A549 (cell line): ENCODE data around the gene NCOA3. TPM values are rescaled to one million over a fixed set of nuclear protein-coding genes. Genes with fewer than 3 reads are reported as not detected.

Source experiments
- ATAC-seq, 2 experiments: fragments of 200-7000 bp in 1 of 2; fragments of >200 bp in 1 of 2; cut with Nextera tagmentation in 1 of 2; cut with Tn5 transposase in 1 of 2; 3 replicates each; pipeline versions ENCODE4 v1.8.0 to v1.9.1; 2018 to 2020; ENCODE audit warnings: mild to moderate bottlenecking in 1 of 2, moderate library complexity in 1 of 2
- CTCF ChIA-PET: fragments of 300-600 bp; sonication (Branson Sonifier 250); formaldehyde crosslinking; extraction: SDS; loops from one replicate; lab custom pipeline; 2021; ENCODE audit warnings: antibody characterized with exemption, inconsistent platforms; lab: Yijun Ruan, JAX
- POLR2A ChIA-PET: fragments of 350-600 bp; formaldehyde crosslinking; extraction: SDS; loops from one replicate; lab custom pipeline; 2021; ENCODE audit warnings: antibody characterized with exemption, inconsistent platforms; lab: Yijun Ruan, JAX
- DNase-seq, 2 experiments: peaks; one replicate each; pipeline versions ENCODE4 v3.0.0 to v3.0.0-alpha.2; 2011 to 2016; ENCODE audit warnings: low read depth in 1 of 2, low spot score in 1 of 2
- FAIRE-seq: peaks from 2 replicates; lab custom pipeline; 2011; peaks lifted over from hg19 to GRCh38; lab: Jason Lieb, UNC
- H3K27ac ChIP-seq, 2 experiments: fragments of >200 bp; sonication (Bioruptor Twin); formaldehyde crosslinking; 3 replicates each; pipeline ENCODE4 v1.5.1; 2016 to 2017
- H3K4me1 ChIP-seq: fragments of >200 bp; sonication (Bioruptor Twin); formaldehyde crosslinking; 3 replicates; pipeline ENCODE4 v1.6.1; 2016
- H3K4me2 ChIP-seq: fragments of >200 bp; sonication (Bioruptor Twin); formaldehyde crosslinking; 3 replicates; pipeline ENCODE4 v1.6.1; 2016
- H3K4me3 ChIP-seq: fragments of >200 bp; sonication (Bioruptor Twin); formaldehyde crosslinking; 3 replicates; pipeline ENCODE4 v1.5.1; 2016
- H3K9me3 ChIP-seq: fragments of >200 bp; sonication (Bioruptor Twin); formaldehyde crosslinking; 3 replicates; pipeline ENCODE4 v1.6.1; 2016
- ATOH8 ChIP-seq: fragments of 250-450 bp; sonication (Bioruptor Pico); IDR thresholded peaks from 2 replicates; pipeline ENCODE4 v1.5.0; 2020; ENCODE audit warnings: low read depth, mild to moderate bottlenecking, moderate library complexity
- CBX2 ChIP-seq: fragments of 200-600 bp; sonication (generic); IDR thresholded peaks from 2 replicates; pipeline ENCODE4 v1.6.1; 2016; ENCODE audit warnings: low read depth, mild to moderate bottlenecking, borderline replicate concordance
- HES2 ChIP-seq: fragments of >200 bp; sonication (Bioruptor Twin); formaldehyde crosslinking; IDR thresholded peaks from 2 replicates; pipeline ENCODE4 v1.6.1; 2016
- HEYL ChIP-seq: fragments of 250-450 bp; sonication (Bioruptor Pico); IDR thresholded peaks from 2 replicates; pipeline ENCODE4 v1.8.0; 2021; ENCODE audit warnings: mild to moderate bottlenecking, moderate library complexity
- HMGXB4 ChIP-seq: fragments of 250-450 bp; sonication (Bioruptor Pico); IDR thresholded peaks from 2 replicates; pipeline ENCODE4 v1.5.0; 2021; ENCODE audit warnings: mild to moderate bottlenecking, moderate library complexity, borderline replicate concordance
- JUN ChIP-seq, 2 experiments: fragments of >200 bp; sonication (Bioruptor Twin); formaldehyde crosslinking; IDR thresholded peaks; 2 replicates in 1 of 2; 3 replicates in 1 of 2; pipeline ENCODE4 v1.6.1; 2016 to 2017
- KDM5A ChIP-seq: fragments of 200-600 bp; sonication (generic); IDR thresholded peaks from 2 replicates; pipeline ENCODE4 v1.6.1; 2016; ENCODE audit warnings: antibody characterized with exemption, mild to moderate bottlenecking
- MAFK ChIP-seq: fragments of 450-650 bp; IDR thresholded peaks from 2 replicates; pipeline ENCODE4 v1.6.1; 2014; ENCODE audit not compliant: partially characterized antibody
- RARB ChIP-seq: fragments of 250-450 bp; sonication (Bioruptor Pico); IDR thresholded peaks from 2 replicates; pipeline ENCODE4 v1.8.0; 2021; ENCODE audit warnings: mild to moderate bottlenecking, moderate library complexity
- REST ChIP-seq: fragments of 200-600 bp; sonication (generic); IDR thresholded peaks from 2 replicates; pipeline ENCODE4 v1.6.1; 2016; ENCODE audit warnings: antibody characterized with exemption, mild to moderate bottlenecking, moderate library complexity
- RNF2 ChIP-seq: fragments of 200-600 bp; sonication (generic); IDR thresholded peaks from 2 replicates; pipeline ENCODE4 v1.6.1; 2016; ENCODE audit warnings: low read depth, mild to moderate bottlenecking, antibody characterized with exemption, moderate library complexity, borderline replicate concordance
- SREBF2 ChIP-seq: fragments of 450-650 bp; IDR thresholded peaks from 2 replicates; pipeline ENCODE4 v1.6.1; 2014; ENCODE audit warnings: mild to moderate bottlenecking, moderate library complexity
- TFCP2L1 ChIP-seq: fragments of 250-450 bp; sonication (Bioruptor Pico); IDR thresholded peaks from 2 replicates; pipeline ENCODE4 v1.5.0; 2021; ENCODE audit warnings: mild to moderate bottlenecking
- ZC3H11A ChIP-seq: fragments of 450-650 bp; IDR thresholded peaks from 2 replicates; pipeline ENCODE4 v1.6.1; 2014; ENCODE audit warnings: antibody characterized with exemption, mild to moderate bottlenecking
- ZFP36 ChIP-seq: fragments of 450-650 bp; IDR thresholded peaks from 2 replicates; pipeline ENCODE4 v1.6.1; 2014; ENCODE audit warnings: borderline replicate concordance; ENCODE audit not compliant: partially characterized antibody
- ZNF302 ChIP-seq: fragments of 250-450 bp; sonication (Bioruptor Pico); IDR thresholded peaks from 2 replicates; pipeline ENCODE4 v1.9.0; 2021; ENCODE audit warnings: inconsistent platforms, mild to moderate bottlenecking, moderate library complexity
- WGBS: methylation state at CpG from one replicate; pipeline ENCODE4 v1.1.6; 2017; ENCODE audit errors: missing lambda C conversion rate; 5-methylcytosine and 5-hydroxymethylcytosine counted together
- polyA plus RNA-seq, 4 experiments: library from polyadenylated mRNA; depleted of rRNA in 3 of 4; stranded (reverse); fragments of >200 nt; fragmentation: RNase III in 1 of 4; extraction: RNeasy Plus Mini Kit Qiagen cat#74134 plus additional on column Dnase treatment in 1 of 4; gene quantifications; 2 replicates in 3 of 4; 3 replicates in 1 of 4; pipeline ENCODE4 v1.2.3, GENCODE V29; 2011 to 2017

NCOA3 gene
- polyA plus RNA-seq, 2 of the 4 experiments (the other 2 are of a cell fraction): 42.9 to 136 TPM

- 97% methylated on average over 6 of the region's 6 CpGs for WGBS
- ChIA-PET CTCF (interaction anchor here (0.8 to 1.8 kb wide), 5 partner anchors 9 to 296 kb away, joined by 3 to 5 read pairs (median 4); no protein-coding TSS in a partner anchor), POLR2A (interaction anchor here (1.2 to 1.4 kb wide), 2 partner anchors 8 to 67 kb away, joined by 6 to 7 read pairs; partner anchors contain the start of gene NCOA3)
- H3K4me3 ChIP-seq: no peak overlapping the region
- peaks cover 51% of the 10 kb centered on the region for H3K4me1 ChIP-seq
- FAIRE-seq (no peak), ATAC-seq (no peak), DNase-seq (no peak)
- TF ChIP-seq ZC3H11A: no peak
- TF ChIP-seq RARB (CRISPR knock-in tag): no peak
- no peak for TF ChIP-seq HES2
- TF ChIP-seq JUN (IDR thresholded peaks at IDR 0.05): no peak
- H3K9me3 ChIP-seq: peaks cover 7% of the 10 kb centered on the region; the same call in 1 of the 3 replicates
- H3K4me2 ChIP-seq: no peak overlapping the region; the same call in 2 of the 3 replicates
- H3K27ac ChIP-seq: peak overlapping the region in 1 of 2 experiments; percentile 10; a peak in 2 of 6 replicates
Observed at GRCh38 chr20:47568837-47569410, 67.2 kb downstream of the NCOA3 start.

GRCh38 chr20:47571426-47571825 is 69.7 kb downstream of the NCOA3 start:
- H3K4me3 ChIP-seq: no peak overlapping the region
- ATAC-seq: no peak
- H3K4me1 ChIP-seq: peaks cover 57% of the 10 kb centered on the region
- WGBS: 98% methylated on average over 2 of the region's 2 CpGs
- no peak overlapping the region for H3K4me2 ChIP-seq
- TF ChIP-seq CBX2 (no peak), SREBF2 (no peak), ATOH8 (no peak), ZNF302 (CRISPR knock-in tag) (no peak), TFCP2L1 (CRISPR knock-in tag) (no peak), REST (no peak), RNF2 (no peak), KDM5A (no peak), HMGXB4 (CRISPR knock-in tag) (no peak), MAFK (no peak), ZFP36 (no peak), HEYL (no peak)
- DNase-seq: no peak
- H3K9me3 ChIP-seq: peaks cover 7% of the 10 kb centered on the region; the same call in 1 of the 3 replicates
- ChIA-PET POLR2A (no interaction called here), CTCF (interaction anchor here (0.6 to 2.5 kb wide), 5 partner anchors 9 to 93 kb away, joined by 3 to 8 read pairs (median 3); no protein-coding TSS in a partner anchor)
- FAIRE-seq: no peak
- no peak overlapping the region for H3K27ac ChIP-seq
